CD4-positive, alpha-beta T cell (primary cell): Measurements from ENCODE around the gene CCDC120. TPM values are rescaled to one million over a fixed set of nuclear protein-coding genes. Genes with fewer than 3 reads are reported as not detected.

Experiments
- ATAC-seq: fragments of 200-7000 bp; cut with Tn5 transposase; one replicate; pipeline ENCODE4 v1.10.0; 2022; ENCODE audit warnings: mild to moderate bottlenecking; ENCODE audit not compliant: poor library complexity
- CTCF ChIA-PET: fragments of 350-600 bp; sonication (Branson Sonifier 250); formaldehyde crosslinking; loops from one replicate; lab custom pipeline; 2021; ENCODE audit warnings: antibody characterized with exemption, inconsistent platforms; lab: Charles Lee
- POLR2A ChIA-PET: fragments of 350-600 bp; sonication (Branson Sonifier 250); formaldehyde crosslinking; loops from one replicate; lab custom pipeline; 2021; ENCODE audit warnings: antibody characterized with exemption, inconsistent platforms; lab: Charles Lee
- DNase-seq, 14 experiments: peaks; one replicate each; pipeline ENCODE4 v3.0.0-alpha.2; 2013 to 2020; ENCODE audit warnings: mixed read lengths in 2 of 14
- H3K27ac ChIP-seq, 2 donors: one replicate each; pipeline versions ENCODE4 v1.5.1 to v1.7.0; 2013; ENCODE audit warnings: low read length in 2 of 2, low read depth in 1 of 2, mild to moderate bottlenecking in 1 of 2
- H3K27me3 ChIP-seq, 2 experiments: 1 replicate in 1 of 2; 2 replicates in 1 of 2; pipeline versions ENCODE4 v1.6.1 to v1.7.0; 2013; ENCODE audit warnings: low read length in 2 of 2, control low read depth in 1 of 2, mild to moderate bottlenecking in 1 of 2, moderate library complexity in 1 of 2; ENCODE audit not compliant: insufficient read depth in 2 of 2, control insufficient read depth in 1 of 2
- H3K36me3 ChIP-seq: one replicate; pipeline ENCODE4 v1.6.1; 2013; ENCODE audit warnings: low read length, control low read depth; ENCODE audit not compliant: insufficient read depth
- H3K4me1 ChIP-seq: one replicate; pipeline ENCODE4 v1.6.1; 2013; ENCODE audit warnings: low read length, control low read depth; ENCODE audit not compliant: insufficient read depth
- H3K4me3 ChIP-seq: one replicate; pipeline ENCODE4 v1.5.1; 2013; ENCODE audit warnings: mild to moderate bottlenecking, low read length, moderate library complexity
- H3K9me3 ChIP-seq, 2 experiments: 1 replicate in 1 of 2; 2 replicates in 1 of 2; pipeline versions ENCODE4 v1.6.1 to v1.7.0; 2013; ENCODE audit warnings: low read length in 2 of 2, mild to moderate bottlenecking in 2 of 2, control low read depth in 1 of 2, moderate library complexity in 1 of 2; ENCODE audit not compliant: control insufficient read depth in 1 of 2, insufficient read depth in 1 of 2
- H3K27ac Mint-ChIP-seq: one replicate; pipeline ENCODE4 v1.8.0; 2020; ENCODE audit warnings: mixed read lengths
- H3K27me3 Mint-ChIP-seq: one replicate; pipeline ENCODE4 v1.8.0; 2021; ENCODE audit warnings: mixed read lengths
- H3K36me3 Mint-ChIP-seq: one replicate; pipeline ENCODE4 v1.8.0; 2021; ENCODE audit warnings: low read depth, mixed read lengths
- H3K4me1 Mint-ChIP-seq: one replicate; pipeline ENCODE4 v1.8.0; 2021; ENCODE audit warnings: low read depth, mixed read lengths
- H3K4me3 Mint-ChIP-seq: one replicate; pipeline ENCODE4 v1.8.0; 2020; ENCODE audit warnings: mild to moderate bottlenecking, mixed read lengths
- H3K9me3 Mint-ChIP-seq: one replicate; pipeline ENCODE4 v1.8.0; 2020; ENCODE audit warnings: mixed read lengths
- intact Hi-C, 2 experiments: fragments of 100-400 bp; cut with DNase I in 1 of 2; cut with micrococcal nuclease in 1 of 2; formaldehyde crosslinking; loops; one replicate each; pipeline versions ENCODE4 v1.15.1 to v1.9.0; 2023 to 2025; cut with DNase I, micrococcal nuclease
- total RNA-seq, 174 experiments: library from RNA in 2 of 174; stranded (reverse) in 2 of 174; gene quantifications; one replicate each; pipeline ENCODE4 v1.2.3 and lab custom pipeline; 2021 to 2026
- TF ChIP-seq, protein P1 (sequence below): fragments of 200-600 bp; IDR thresholded peaks from one replicate; pipeline ENCODE4 v1.8.0; 2022; ENCODE audit warnings: antibody characterized with exemption, mild to moderate bottlenecking

Gene CCDC120
- total RNA-seq, 2 experiments from 2014 or later: 11.5 to 12.2 TPM

DNA sequence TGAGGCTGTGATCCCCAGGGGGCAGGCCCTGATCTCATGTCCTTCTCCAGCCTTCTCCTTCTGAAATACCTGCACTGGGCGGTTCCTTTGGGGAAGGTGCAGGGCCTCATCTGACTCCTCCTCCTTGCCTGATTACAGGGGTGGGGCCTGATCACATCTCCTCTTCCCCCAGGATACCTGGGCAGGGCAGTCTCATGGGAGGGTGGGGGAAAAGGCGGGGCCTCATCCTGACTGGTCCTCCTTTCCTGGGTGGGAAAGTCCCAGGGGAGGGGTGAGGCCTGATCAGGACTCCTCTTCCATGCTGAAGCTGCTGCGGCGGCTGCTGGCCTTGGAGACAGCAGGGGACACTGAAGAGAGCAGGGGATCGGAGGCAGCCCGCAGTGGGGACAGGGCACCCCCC is 28.9 kb upstream of the CCDC120 start:
- POLR2A ChIA-PET: no interaction called here
- CTCF ChIA-PET: no interaction called here
- no peak overlapping the region for H3K27ac ChIP-seq

DNA sequence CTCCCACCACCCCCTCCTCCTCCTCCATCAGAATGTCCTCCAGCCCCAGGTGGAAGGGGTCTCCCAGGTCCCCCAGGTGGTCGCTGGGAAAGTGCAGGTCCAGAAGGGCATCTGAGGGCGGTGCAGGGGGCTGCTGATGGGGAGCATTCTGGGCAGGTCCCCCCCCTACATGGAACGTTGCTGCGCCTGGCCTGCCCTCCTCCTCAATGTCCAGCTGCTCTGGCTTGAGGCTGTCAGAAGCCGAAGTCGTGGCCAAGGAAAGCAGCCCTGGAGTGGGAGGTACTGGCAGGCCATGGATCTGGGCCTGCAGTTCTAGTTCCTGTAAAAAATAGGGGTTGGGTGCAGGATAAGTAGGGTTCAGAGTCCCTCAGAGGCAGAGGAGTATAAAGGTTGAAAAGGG is 28.5 kb upstream of the CCDC120 start:
- peaks cover 40% of the 10 kb centered on the region for H3K36me3 Mint-ChIP-seq
- no peak overlapping the region for H3K4me3 Mint-ChIP-seq
- no peaks in the 10 kb centered on the region for H3K27me3 ChIP-seq
- H3K9me3 Mint-ChIP-seq: no peaks in the 10 kb centered on the region
- H3K4me1 Mint-ChIP-seq: no peaks in the 10 kb centered on the region
- CTCF ChIA-PET: no interaction called here
- H3K9me3 ChIP-seq: no peaks in the 10 kb centered on the region
- POLR2A ChIA-PET: no interaction called here
- H3K4me1 ChIP-seq: no peaks in the 10 kb centered on the region
- H3K4me3 ChIP-seq: no peak overlapping the region
- intact Hi-C loops: no loop called here
- DNase-seq (no peak), ATAC-seq (no peak)
- H3K27ac ChIP-seq: no peak overlapping the region
- TF ChIP-seq, protein P1, sequence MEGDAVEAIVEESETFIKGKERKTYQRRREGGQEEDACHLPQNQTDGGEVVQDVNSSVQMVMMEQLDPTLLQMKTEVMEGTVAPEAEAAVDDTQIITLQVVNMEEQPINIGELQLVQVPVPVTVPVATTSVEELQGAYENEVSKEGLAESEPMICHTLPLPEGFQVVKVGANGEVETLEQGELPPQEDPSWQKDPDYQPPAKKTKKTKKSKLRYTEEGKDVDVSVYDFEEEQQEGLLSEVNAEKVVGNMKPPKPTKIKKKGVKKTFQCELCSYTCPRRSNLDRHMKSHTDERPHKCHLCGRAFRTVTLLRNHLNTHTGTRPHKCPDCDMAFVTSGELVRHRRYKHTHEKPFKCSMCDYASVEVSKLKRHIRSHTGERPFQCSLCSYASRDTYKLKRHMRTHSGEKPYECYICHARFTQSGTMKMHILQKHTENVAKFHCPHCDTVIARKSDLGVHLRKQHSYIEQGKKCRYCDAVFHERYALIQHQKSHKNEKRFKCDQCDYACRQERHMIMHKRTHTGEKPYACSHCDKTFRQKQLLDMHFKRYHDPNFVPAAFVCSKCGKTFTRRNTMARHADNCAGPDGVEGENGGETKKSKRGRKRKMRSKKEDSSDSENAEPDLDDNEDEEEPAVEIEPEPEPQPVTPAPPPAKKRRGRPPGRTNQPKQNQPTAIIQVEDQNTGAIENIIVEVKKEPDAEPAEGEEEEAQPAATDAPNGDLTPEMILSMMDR: no peak
- H3K27me3 Mint-ChIP-seq: no peaks in the 10 kb centered on the region
- no peak overlapping the region for H3K27ac Mint-ChIP-seq
- H3K36me3 ChIP-seq: peaks cover 28% of the 10 kb centered on the region

More for the DNA sequence above, 28.9 kb upstream of the CCDC120 start:
- intact Hi-C loops: no loop called here
- Mint-ChIP-seq H3K4me1 (no peaks in the 10 kb centered on the region), H3K27me3 (no peaks in the 10 kb centered on the region), H3K4me3 (no peak overlapping the region), H3K9me3 (no peaks in the 10 kb centered on the region), H3K27ac (no peak overlapping the region), H3K36me3 (peaks cover 38% of the 10 kb centered on the region)
- DNase-seq (no peak), ATAC-seq (no peak)
- Histone ChIP-seq H3K4me3 (no peak overlapping the region), H3K9me3 (no peaks in the 10 kb centered on the region), H3K4me1 (no peaks in the 10 kb centered on the region), H3K27me3 (no peaks in the 10 kb centered on the region), H3K36me3 (peaks cover 28% of the 10 kb centered on the region)
- TF ChIP-seq, protein P1: no peak

DNA sequence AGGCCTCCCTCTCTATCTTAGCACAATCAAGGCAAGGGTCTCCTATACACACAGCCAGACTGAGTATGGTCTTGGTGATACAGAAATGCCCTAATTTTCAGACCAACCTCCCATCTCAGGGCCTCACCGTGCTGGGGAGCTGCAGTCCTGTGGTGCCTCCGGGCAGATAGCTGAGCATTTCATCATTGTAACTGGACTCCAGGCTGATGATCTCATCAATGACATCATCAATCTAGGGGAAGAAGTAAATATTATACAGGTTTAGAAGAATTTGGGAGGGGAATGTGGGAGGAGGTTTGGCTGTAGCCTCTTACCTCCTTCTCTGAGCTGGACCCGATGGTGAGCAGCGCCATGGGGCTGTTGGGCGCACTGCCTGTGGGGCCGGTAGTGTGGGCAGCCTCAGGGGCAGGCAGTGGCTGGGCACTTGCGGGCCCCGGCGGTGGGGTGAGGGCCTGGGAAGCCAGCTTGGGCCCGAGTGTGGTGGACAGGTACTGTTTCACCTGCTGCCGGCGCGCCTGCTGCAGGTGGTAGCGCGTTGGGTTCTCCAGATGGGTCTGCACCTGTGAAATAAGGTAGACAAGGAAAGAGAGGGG is 20.8 kb upstream of the CCDC120 start:
- intact Hi-C loops: no loop called here
- Histone ChIP-seq H3K9me3 (no peaks in the 10 kb centered on the region), H3K27ac (no peak overlapping the region), H3K27me3 (no peaks in the 10 kb centered on the region), H3K36me3 (peaks cover 40% of the 10 kb centered on the region), H3K4me3 (no peak overlapping the region), H3K4me1 (peaks cover 36% of the 10 kb centered on the region)
- no peak for DNase-seq
- H3K27me3 Mint-ChIP-seq: no peaks in the 10 kb centered on the region
- no peaks in the 10 kb centered on the region for H3K9me3 Mint-ChIP-seq
- no peak for ATAC-seq
- TF ChIP-seq, protein P1: no peak
- no peak overlapping the region for H3K4me3 Mint-ChIP-seq
- CTCF ChIA-PET: no interaction called here
- no peak overlapping the region for H3K27ac Mint-ChIP-seq
- H3K4me1 Mint-ChIP-seq: peaks cover 28% of the 10 kb centered on the region
- POLR2A ChIA-PET: no interaction called here
- peaks cover 40% of the 10 kb centered on the region for H3K36me3 Mint-ChIP-seq
